GM23338 (cell line): ENCODE measurements around the gene MED9. TPM values are rescaled to one million over a fixed set of nuclear protein-coding genes. Genes with fewer than 3 reads are reported as not detected.
A peak's percentile ranks its signal among the peaks of the same experiment; 100 is the strongest.

Experiments
- ATAC-seq: fragments of 200-7000 bp; cut with Tn5 transposase; 3 replicates; pipeline ENCODE4 v1.9.1; 2020
- DNase-seq: peaks from one replicate; pipeline ENCODE4 v3.0.0-alpha.2; 2015; ENCODE audit warnings: low spot score
- H2AFZ ChIP-seq: fragments of 200-600 bp; sonication (generic); 2 replicates; pipeline ENCODE4 v1.8.0; 2016; ENCODE audit warnings: antibody characterized with exemption, mild to moderate bottlenecking, moderate library complexity
- H3F3A ChIP-seq: fragments of 200-600 bp; sonication (generic); replicated peaks from 2 replicates; pipeline ENCODE4 v1.8.0; 2017; ENCODE audit warnings: antibody characterized with exemption, mixed run types, low read depth
- H3K27ac ChIP-seq: fragments of 200-600 bp; sonication (generic); 2 replicates; pipeline ENCODE4 v1.6.1; 2016; ENCODE audit warnings: low read depth
- H3K27me3 ChIP-seq: fragments of 200-600 bp; sonication (generic); 2 replicates; pipeline ENCODE4 v1.8.0; 2016; ENCODE audit warnings: mild to moderate bottlenecking, mixed run types, moderate library complexity; ENCODE audit not compliant: insufficient read depth
- H3K36me3 ChIP-seq: fragments of 200-600 bp; sonication (generic); 2 replicates; pipeline ENCODE4 v1.8.0; 2016; ENCODE audit warnings: mild to moderate bottlenecking; ENCODE audit not compliant: insufficient read depth
- H3K4me1 ChIP-seq: fragments of 200-600 bp; sonication (generic); 2 replicates; pipeline ENCODE4 v1.8.0; 2016; ENCODE audit warnings: mild to moderate bottlenecking, moderate library complexity; ENCODE audit not compliant: insufficient read depth
- H3K4me2 ChIP-seq: fragments of 200-600 bp; sonication (generic); 2 replicates; pipeline ENCODE4 v1.7.1; 2017; ENCODE audit warnings: mixed run types
- H3K4me3 ChIP-seq: fragments of 200-600 bp; sonication (generic); 2 replicates; pipeline ENCODE4 v1.6.1; 2016; ENCODE audit warnings: mixed run types
- H3K79me2 ChIP-seq: fragments of 200-600 bp; sonication (generic); replicated peaks from 2 replicates; pipeline ENCODE4 v1.8.0; 2017; ENCODE audit warnings: mild to moderate bottlenecking; ENCODE audit not compliant: insufficient read depth
- H3K9me2 ChIP-seq: fragments of 200-600 bp; sonication (generic); 2 replicates; pipeline ENCODE4 v1.8.0; 2017; ENCODE audit not compliant: insufficient read depth
- H4K20me1 ChIP-seq: fragments of 200-600 bp; sonication (generic); replicated peaks from 2 replicates; pipeline ENCODE4 v1.8.0; 2017; ENCODE audit warnings: mild to moderate bottlenecking; ENCODE audit not compliant: insufficient read depth
- H3K27ac Mint-ChIP-seq: 2 replicates; pipeline ENCODE4 v1.8.0; 2020; ENCODE audit warnings: inconsistent platforms, mild to moderate bottlenecking, moderate library complexity, mixed read lengths
- H3K27me3 Mint-ChIP-seq: 3 replicates; pipeline ENCODE4 v1.8.0; 2022; ENCODE audit warnings: low read depth, mild to moderate bottlenecking, moderate library complexity, mixed read lengths, inconsistent platforms; ENCODE audit not compliant: insufficient read depth, poor library complexity
- H3K36me3 Mint-ChIP-seq: 3 replicates; pipeline ENCODE4 v1.8.0; 2021; ENCODE audit warnings: low read depth, mild to moderate bottlenecking, inconsistent platforms, moderate library complexity, mixed read lengths
- H3K4me1 Mint-ChIP-seq: 3 replicates; pipeline ENCODE4 v1.8.0; 2020; ENCODE audit warnings: mild to moderate bottlenecking, inconsistent platforms, mixed read lengths
- H3K4me3 Mint-ChIP-seq: 3 replicates; pipeline ENCODE4 v1.8.0; 2021; ENCODE audit warnings: moderate library complexity, mild to moderate bottlenecking, inconsistent platforms, mixed read lengths
- H3K9me3 Mint-ChIP-seq: 3 replicates; pipeline ENCODE4 v1.8.0; 2020; ENCODE audit warnings: moderate library complexity, mild to moderate bottlenecking, inconsistent platforms, mixed read lengths
- CREB1 ChIP-seq: fragments of 250-450 bp; sonication (Bioruptor Pico); IDR thresholded peaks from 2 replicates; pipeline ENCODE4 v1.5.0; 2020; ENCODE audit warnings: low read depth, mild to moderate bottlenecking, moderate library complexity
- NANOG ChIP-seq: IDR thresholded peaks from 2 replicates; pipeline ENCODE4 v1.6.1; 2016; ENCODE audit warnings: antibody characterized with exemption, borderline replicate concordance
- POLR2AphosphoS5 ChIP-seq: IDR thresholded peaks from 2 replicates; pipeline ENCODE4 v1.6.1; 2016; ENCODE audit warnings: antibody characterized with exemption, low read depth
- REST ChIP-seq: IDR thresholded peaks from one replicate; pipeline ENCODE4 v1.6.1; 2018; ENCODE audit warnings: antibody characterized with exemption; ENCODE audit not compliant: unreplicated experiment
- ZNF114 ChIP-seq: fragments of 250-450 bp; sonication (Bioruptor Pico); IDR thresholded peaks from 2 replicates; pipeline ENCODE4 v1.5.0; 2020; ENCODE audit warnings: mild to moderate bottlenecking, moderate library complexity
- ZNF462 ChIP-seq: fragments of 250-450 bp; sonication (Bioruptor Pico); IDR thresholded peaks from 2 replicates; pipeline ENCODE4 v1.5.0; 2020; ENCODE audit warnings: mild to moderate bottlenecking, moderate library complexity
- long read RNA-seq: library from polyadenylated mRNA; unstranded; transcript quantifications from one replicate; pipeline ENCODE4 v2.0.0, GENCODE V29; 2020; ENCODE audit not compliant: unreplicated experiment
- polyA plus RNA-seq: library from polyadenylated mRNA; unstranded; fragments of >200 nt; fragmentation: Nextera tagmentation; extraction: Ambion mirVana; gene quantifications from 2 replicates; pipeline ENCODE4 v1.2.1, GENCODE V29; 2016
- total RNA-seq: library from RNA; depleted of rRNA; stranded (reverse); fragments of >200 nt; shearing (Covaris generic); gene quantifications from 2 replicates; pipeline ENCODE4 v1.2.3, GENCODE V29; 2014; rRNA removed

Gene MED9
- total RNA-seq (19.9 and 27.0 TPM in 2 replicates), polyA plus RNA-seq (14.0 and 17.3 TPM in 2 replicates)
- long read RNA-seq, transcript MED9-201 (2 exons, 2,228 nt), result major isoform, 17 of 19 reads
- long read RNA-seq, partial matches to known transcripts, result 0 of 19 reads
- long read RNA-seq, other reads (novel, unspliced or antisense), result 1 of 19 reads

- Histone ChIP-seq H3K4me3 (peak within 1 kb of the TSS; percentile 97), H3F3A (no peaks in the 10 kb centered on the region), H4K20me1 (peaks cover 9% of the 10 kb centered on the region; the same call in 1 of the 2 replicates), H2AFZ (peak within 1 kb of the TSS; percentile 94), H3K36me3 (no peaks in the 10 kb centered on the region), H3K4me2 (peak within 1 kb of the TSS; percentile 82), H3K79me2 (peaks cover 51% of the 10 kb centered on the region), H3K4me1 (peaks cover 8% of the 10 kb centered on the region), H3K9me2 (no peaks in the 10 kb centered on the region), H3K27ac (peak within 1 kb of the TSS; percentile 96), H3K27me3 (no peaks in the 10 kb centered on the region)
- ATAC-seq (peak; percentile 95), DNase-seq (peak; percentile 97)
- Mint-ChIP-seq H3K36me3 (no peaks in the 10 kb centered on the region; the same call in 2 of the 3 replicates), H3K4me1 (peaks cover 11% of the 10 kb centered on the region), H3K4me3 (peak within 1 kb of the TSS; percentile 98), H3K27me3 (peaks cover 15% of the 10 kb centered on the region), H3K9me3 (no peaks in the 10 kb centered on the region), H3K27ac (peak within 1 kb of the TSS; percentile 98)
- TF ChIP-seq NANOG (no peak), CREB1 (CRISPR knock-in tag) (peak; percentile 98), REST (peak; percentile 15), POLR2AphosphoS5 (peak; percentile 80)
Observed at GRCh38 chr17:17476865-17477467, at the start of gene MED9. Gene MED9 (plus strand): TSS chr17:17477000. CDS start chr17:17477042, 42 bp downstream.

- Mint-ChIP-seq H3K9me3 (peaks cover 27% of the 10 kb centered on the region; the same call in 2 of the 3 replicates), H3K27me3 (peaks cover 3% of the 10 kb centered on the region), H3K27ac (no peak overlapping the region), H3K4me3 (no peak overlapping the region), H3K36me3 (no peaks in the 10 kb centered on the region; the same call in 1 of the 3 replicates), H3K4me1 (no peaks in the 10 kb centered on the region; the same call in 2 of the 3 replicates)
- H3F3A ChIP-seq, result no peaks in the 10 kb centered on the region
- no peak for TF ChIP-seq ZNF114 (CRISPR knock-in tag)
- no peak for TF ChIP-seq POLR2AphosphoS5
- no peak for TF ChIP-seq REST
- TF ChIP-seq ZNF462 (CRISPR knock-in tag), result no peak
- H2AFZ ChIP-seq, result no peak overlapping the region; the same call in 1 of the 2 replicates
- no peaks in the 10 kb centered on the region for H3K79me2 ChIP-seq
- H3K27me3 ChIP-seq, result no peaks in the 10 kb centered on the region
- ATAC-seq (no peak), DNase-seq (no peak)
- H3K27ac ChIP-seq, result no peak overlapping the region
- H3K4me3 ChIP-seq, result no peak overlapping the region
- no peaks in the 10 kb centered on the region for H4K20me1 ChIP-seq
- no peaks in the 10 kb centered on the region for H3K9me2 ChIP-seq
- no peak overlapping the region for H3K4me2 ChIP-seq
- H3K4me1 ChIP-seq, result no peaks in the 10 kb centered on the region
- H3K36me3 ChIP-seq, result no peaks in the 10 kb centered on the region
Observed at GRCh38 chr17:17429222-17429621, 47.6 kb upstream of the MED9 start.
